PC-3 (cell line): ENCODE results near the gene PRDX6. TPM values are rescaled to one million over a fixed set of nuclear protein-coding genes. Genes with fewer than 3 reads are reported as not detected.

Experiments used
- ATAC-seq: fragments of 200-7000 bp; cut with Tn5 transposase; 2 replicates; pipeline ENCODE4 v1.9.1; 2020; ENCODE audit warnings: mild to moderate bottlenecking, moderate library complexity
- BruUV-seq: library from RNA; stranded (reverse); fragments of 400-500 nt; replicated peaks from 2 replicates; lab custom pipeline; 2021; lab: Mats Ljungman, UMichigan
- CTCF ChIA-PET: fragments of 300-600 bp; sonication (Branson Sonifier 250); formaldehyde crosslinking; loops from one replicate; lab custom pipeline; 2022; ENCODE audit warnings: antibody characterized with exemption; lab: Charles Lee
- POLR2A ChIA-PET: fragments of 300-600 bp; sonication (Branson Sonifier 250); formaldehyde crosslinking; loops from one replicate; lab custom pipeline; 2022; ENCODE audit warnings: antibody characterized with exemption; ENCODE audit not compliant: unreplicated experiment; lab: Charles Lee
- DNase-seq: peaks from one replicate; pipeline ENCODE4 v3.0.0-alpha.2; 2015
- H2AFZ ChIP-seq: fragments of 300-600 bp; sonication (generic); 2 replicates; pipeline ENCODE4 v1.6.0; 2016; ENCODE audit warnings: antibody characterized with exemption, low read length
- H3F3A ChIP-seq: fragments of 300-600 bp; sonication (generic); one replicate; pipeline ENCODE4 v1.6.0; 2017; ENCODE audit warnings: antibody characterized with exemption, low read length, control low read depth, mild to moderate bottlenecking; ENCODE audit not compliant: unreplicated experiment
- H3K27ac ChIP-seq: fragments of 300-600 bp; sonication (generic); 2 replicates; pipeline ENCODE4 v1.5.1; 2016; ENCODE audit warnings: mild to moderate bottlenecking, low read length
- H3K27me3 ChIP-seq: fragments of 300-600 bp; sonication (generic); 2 replicates; pipeline ENCODE4 v1.6.1; 2016; ENCODE audit warnings: low read length, mixed read lengths
- H3K36me3 ChIP-seq: fragments of 300-600 bp; sonication (generic); 2 replicates; pipeline ENCODE4 v1.6.1; 2016; ENCODE audit warnings: low read depth, mixed run types, low read length, mixed read lengths
- H3K4me1 ChIP-seq: fragments of 300-600 bp; sonication (generic); 2 replicates; pipeline ENCODE4 v1.5.1; 2016; ENCODE audit warnings: low read length; ENCODE audit not compliant: insufficient read depth
- H3K4me2 ChIP-seq: fragments of 300-600 bp; sonication (generic); 2 replicates; pipeline ENCODE4 v1.6.0; 2016; ENCODE audit warnings: low read length
- H3K4me3 ChIP-seq: fragments of 300-600 bp; sonication (generic); 2 replicates; pipeline ENCODE4 v1.5.1; 2016; ENCODE audit warnings: mild to moderate bottlenecking, low read length, mixed read lengths
- H3K79me2 ChIP-seq: fragments of 300-600 bp; sonication (generic); 2 replicates; pipeline ENCODE4 v1.6.1; 2017; ENCODE audit warnings: low read length, mixed read lengths
- H3K9ac ChIP-seq: fragments of 300-600 bp; sonication (generic); 2 replicates; pipeline ENCODE4 v1.6.0; 2016; ENCODE audit warnings: mild to moderate bottlenecking, low read length
- H3K9me2 ChIP-seq: fragments of 300-600 bp; sonication (generic); replicated peaks from 2 replicates; pipeline ENCODE4 v1.6.1; 2016; ENCODE audit warnings: mixed run types, low read length, mixed read lengths
- H3K9me3 ChIP-seq: fragments of 300-600 bp; sonication (generic); 2 replicates; pipeline ENCODE4 v1.6.1; 2016; ENCODE audit warnings: low read length, mixed read lengths
- H4K20me1 ChIP-seq: fragments of 300-600 bp; sonication (generic); 2 replicates; pipeline ENCODE4 v1.6.1; 2016; ENCODE audit warnings: low read length, mixed read lengths
- EZH2 ChIP-seq: fragments of 300-600 bp; sonication (generic); IDR thresholded peaks from one replicate; pipeline ENCODE4 v1.6.1; 2017; ENCODE audit warnings: antibody characterized with exemption, mild to moderate bottlenecking, low read length; ENCODE audit not compliant: unreplicated experiment
- EZH2phosphoT487 ChIP-seq: fragments of 300-600 bp; sonication (generic); IDR thresholded peaks from 2 replicates; pipeline ENCODE4 v1.6.1; 2018; ENCODE audit warnings: mild to moderate bottlenecking, antibody characterized with exemption, low read length, borderline replicate concordance
- intact Hi-C: fragments of 100-400 bp; cut with micrococcal nuclease; formaldehyde crosslinking; loops from 2 replicates; pipeline ENCODE4 v1.9.0; 2023
- total RNA-seq: library from RNA; depleted of rRNA; stranded (reverse); fragments of >200 nt; gene quantifications from 2 replicates; pipeline ENCODE4 v1.2.3, GENCODE V29; 2014
- TF ChIP-seq, protein P1 (sequence below): fragments of 300-600 bp; sonication (generic); conservative IDR thresholded peaks from 2 replicates; pipeline ENCODE4 v1.5.1; 2017; ENCODE audit warnings: antibody characterized with exemption, low read depth, mild to moderate bottlenecking, low read length

PRDX6 gene
- total RNA-seq, 1 experiment from 2014 or later = 829 TPM

DNA sequence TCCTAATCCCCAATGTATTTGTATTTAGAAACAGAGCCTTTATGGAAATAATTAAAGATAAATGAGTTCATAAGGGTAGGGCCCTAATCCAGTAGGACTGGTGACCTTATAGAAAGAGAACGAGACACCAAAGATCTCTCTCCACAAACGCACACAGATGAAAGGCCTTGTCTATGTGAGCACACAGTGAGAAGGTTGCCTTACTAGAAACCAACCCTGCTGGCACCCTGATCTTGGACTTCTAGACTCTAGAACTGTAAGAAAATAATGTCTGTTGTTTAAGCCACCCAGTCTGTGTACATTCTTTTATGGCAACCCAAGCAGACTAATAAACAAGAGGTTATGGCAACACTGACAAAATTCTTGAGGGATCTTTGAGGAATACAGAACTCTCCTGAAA lies 44.8 kb upstream of the PRDX6 start:
- TF ChIP-seq, protein P1, sequence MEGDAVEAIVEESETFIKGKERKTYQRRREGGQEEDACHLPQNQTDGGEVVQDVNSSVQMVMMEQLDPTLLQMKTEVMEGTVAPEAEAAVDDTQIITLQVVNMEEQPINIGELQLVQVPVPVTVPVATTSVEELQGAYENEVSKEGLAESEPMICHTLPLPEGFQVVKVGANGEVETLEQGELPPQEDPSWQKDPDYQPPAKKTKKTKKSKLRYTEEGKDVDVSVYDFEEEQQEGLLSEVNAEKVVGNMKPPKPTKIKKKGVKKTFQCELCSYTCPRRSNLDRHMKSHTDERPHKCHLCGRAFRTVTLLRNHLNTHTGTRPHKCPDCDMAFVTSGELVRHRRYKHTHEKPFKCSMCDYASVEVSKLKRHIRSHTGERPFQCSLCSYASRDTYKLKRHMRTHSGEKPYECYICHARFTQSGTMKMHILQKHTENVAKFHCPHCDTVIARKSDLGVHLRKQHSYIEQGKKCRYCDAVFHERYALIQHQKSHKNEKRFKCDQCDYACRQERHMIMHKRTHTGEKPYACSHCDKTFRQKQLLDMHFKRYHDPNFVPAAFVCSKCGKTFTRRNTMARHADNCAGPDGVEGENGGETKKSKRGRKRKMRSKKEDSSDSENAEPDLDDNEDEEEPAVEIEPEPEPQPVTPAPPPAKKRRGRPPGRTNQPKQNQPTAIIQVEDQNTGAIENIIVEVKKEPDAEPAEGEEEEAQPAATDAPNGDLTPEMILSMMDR = no peak
- TF ChIP-seq EZH2 (no peak), EZH2phosphoT487 (no peak)
- ATAC-seq (no peak), DNase-seq (no peak)
- Histone ChIP-seq H3K36me3 (no peaks in the 10 kb centered on the region), H3K27ac (no peak overlapping the region), H3K79me2 (no peaks in the 10 kb centered on the region), H2AFZ (no peak overlapping the region), H4K20me1 (no peaks in the 10 kb centered on the region), H3F3A (peaks cover 8% of the 10 kb centered on the region), H3K4me1 (peaks cover 45% of the 10 kb centered on the region), H3K4me2 (no peak overlapping the region), H3K9me3 (no peaks in the 10 kb centered on the region), H3K27me3 (no peaks in the 10 kb centered on the region), H3K9me2 (no peaks in the 10 kb centered on the region), H3K4me3 (no peak overlapping the region), H3K9ac (no peak overlapping the region)
- intact Hi-C loops = loop anchor here (5.0 kb wide), 1 partner anchor 215 kb away; no protein-coding TSS in a partner anchor
- ChIA-PET CTCF (interaction anchor here (0.9 kb wide), 1 partner anchor 75 kb away, joined by 8 read pairs; no protein-coding TSS in a partner anchor), POLR2A (no interaction called here)
- BruUV-seq = no TSS peak

DNA sequence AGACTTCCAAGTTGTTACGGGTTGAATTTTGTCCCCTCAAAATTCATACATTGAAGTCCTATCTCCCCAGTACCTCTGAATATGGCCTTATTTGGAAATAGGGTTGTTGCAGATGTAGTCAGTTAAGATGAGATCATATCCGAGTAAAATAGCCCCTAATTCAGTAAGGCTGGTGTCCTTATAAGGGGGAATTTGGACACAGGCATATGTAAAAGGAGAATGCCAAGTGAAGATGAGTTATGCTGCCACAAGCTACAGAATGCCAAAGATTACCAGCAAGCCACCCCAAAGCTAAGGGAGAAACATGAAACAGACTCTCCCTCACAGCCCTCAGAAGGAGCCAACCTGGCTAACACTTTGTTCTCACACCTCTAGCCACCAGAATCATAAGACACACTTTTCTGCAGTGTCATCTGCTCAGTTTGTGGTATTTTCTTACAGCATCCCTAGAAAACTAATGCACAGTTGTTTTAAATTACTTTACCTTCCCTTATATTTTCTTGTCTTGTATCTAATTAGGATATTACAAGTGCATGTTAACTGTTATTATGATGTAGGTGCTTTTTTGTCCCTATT lies 43.3 kb upstream of the PRDX6 start:
- no peak overlapping the region for H3K4me2 ChIP-seq
- DNase-seq (no peak), ATAC-seq (no peak)
- TF ChIP-seq, protein P1 = no peak
- TF ChIP-seq EZH2 (no peak), EZH2phosphoT487 (no peak)
- H3K4me3 ChIP-seq = no peak overlapping the region
- no peaks in the 10 kb centered on the region for H3K9me2 ChIP-seq
- no peaks in the 10 kb centered on the region for H3K27me3 ChIP-seq
- ChIA-PET POLR2A (no interaction called here), CTCF (no interaction called here)
- no peaks in the 10 kb centered on the region for H3K9me3 ChIP-seq
- H3K9ac ChIP-seq = no peak overlapping the region
- H4K20me1 ChIP-seq = no peaks in the 10 kb centered on the region
- H3K36me3 ChIP-seq = no peaks in the 10 kb centered on the region
- no TSS peak for BruUV-seq
- no peak overlapping the region for H2AFZ ChIP-seq
- no peaks in the 10 kb centered on the region for H3K79me2 ChIP-seq
- no peak overlapping the region for H3K27ac ChIP-seq
- intact Hi-C loops = loop anchor here (5.0 kb wide), 1 partner anchor 213 kb away; no protein-coding TSS in a partner anchor
- peaks cover 8% of the 10 kb centered on the region for H3F3A ChIP-seq
- peaks cover 32% of the 10 kb centered on the region for H3K4me1 ChIP-seq

DNA sequence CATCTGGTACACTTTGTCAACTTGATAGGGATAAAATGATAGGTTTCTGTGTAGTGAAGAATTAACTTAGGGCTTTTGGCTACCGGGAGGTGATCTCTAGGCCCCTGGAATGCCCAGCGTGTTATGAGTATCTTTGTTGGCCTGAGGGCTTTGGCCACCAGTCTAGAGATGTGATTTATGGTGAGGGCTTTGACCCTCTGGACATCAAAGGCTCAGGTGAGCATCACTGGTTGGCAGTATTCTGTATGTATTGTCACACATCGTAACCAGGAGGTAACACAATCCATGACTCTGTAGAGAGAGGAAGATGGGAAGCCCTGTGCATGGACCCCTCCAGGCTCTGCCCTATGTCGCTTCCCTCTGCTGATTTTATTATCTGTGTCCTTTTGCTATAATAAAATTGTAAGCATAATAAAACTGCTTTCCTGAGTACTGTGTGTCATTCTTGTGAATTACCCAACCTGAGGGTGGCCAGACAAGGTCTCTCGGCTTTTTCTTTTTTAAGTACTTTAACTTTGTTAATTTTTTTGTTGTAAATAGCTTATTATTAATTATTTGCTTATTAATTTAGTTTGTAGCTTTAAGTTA lies 40.2 kb upstream of the PRDX6 start:
- no TSS peak for BruUV-seq
- no peaks in the 10 kb centered on the region for H3K79me2 ChIP-seq
- CTCF ChIA-PET = no interaction called here
- no peak overlapping the region for H3K4me3 ChIP-seq
- ATAC-seq = no peak
- no peak for DNase-seq
- no peak overlapping the region for H3K4me2 ChIP-seq
- H2AFZ ChIP-seq = no peak overlapping the region
- no peaks in the 10 kb centered on the region for H3K36me3 ChIP-seq
- no peak for TF ChIP-seq EZH2
- TF ChIP-seq EZH2phosphoT487 = no peak
- TF ChIP-seq, protein P1 = no peak
- no peaks in the 10 kb centered on the region for H3F3A ChIP-seq
- POLR2A ChIA-PET = no interaction called here
- H3K27me3 ChIP-seq = no peaks in the 10 kb centered on the region
- intact Hi-C loops = no loop called here
- no peaks in the 10 kb centered on the region for H3K9me2 ChIP-seq
- H3K9me3 ChIP-seq = no peaks in the 10 kb centered on the region
- H3K4me1 ChIP-seq = peaks cover 1% of the 10 kb centered on the region; the same call in 1 of the 2 replicates
- no peak overlapping the region for H3K27ac ChIP-seq
- no peaks in the 10 kb centered on the region for H4K20me1 ChIP-seq
- H3K9ac ChIP-seq = no peak overlapping the region
